Measurements from ENCODE around the gene CORO1C.
A peak's percentile ranks its signal among the peaks of the same experiment; 100 is the strongest.
"Not testable (repeated sequence)": the region's sequence is repeated elsewhere in the genome, so short reads cannot be mapped to it uniquely, and the experiment has no call there.

CORO1C gene

DNA sequence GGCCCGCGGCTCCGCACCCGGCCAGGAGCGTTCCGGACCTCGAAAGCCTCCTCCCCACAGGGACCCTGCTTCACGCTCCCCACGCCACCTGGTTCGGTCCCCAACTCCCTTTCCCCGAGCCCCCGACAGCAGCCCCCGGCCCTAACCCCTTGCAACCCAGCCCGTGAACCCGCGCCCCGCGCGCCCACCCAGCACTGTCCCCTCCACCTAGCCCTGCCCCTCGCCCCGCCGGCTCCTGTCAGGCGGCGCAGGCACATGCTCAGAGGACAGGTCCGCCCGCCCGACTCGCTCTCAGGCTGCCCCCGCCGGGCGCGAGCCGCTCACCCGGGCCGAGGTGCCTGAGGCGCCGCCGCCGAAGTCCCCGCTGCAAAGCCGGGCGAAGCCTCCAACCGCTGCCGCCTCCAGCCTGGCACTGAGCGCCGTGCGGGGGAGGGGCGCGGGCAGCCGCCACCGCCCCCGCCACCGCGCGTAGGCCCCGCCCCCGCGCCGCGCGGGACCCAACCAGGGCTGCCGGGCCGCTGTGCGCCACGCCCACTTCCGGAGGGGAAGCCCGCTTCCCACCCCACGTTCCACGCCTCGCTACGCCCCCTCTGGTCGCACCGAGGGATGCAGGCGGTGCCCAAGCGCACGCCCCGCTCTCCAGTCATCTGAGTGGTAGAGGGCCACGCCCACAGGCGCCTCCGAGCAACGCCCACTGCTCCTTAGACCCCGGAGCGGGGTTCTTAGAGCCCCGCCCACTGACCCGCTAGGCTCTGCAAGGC is at the start of gene CORO1C:
Gene CORO1C, minus strand, starts transcription at position 414 of the 761 bp plus-strand sequence. CDS start 30,200 bp downstream, outside the sequence.
- peak; percentile 85 for DNase-seq (ENCODE audit: insufficient read length, low spot score)
- peak; percentile 95 for FAIRE-seq

DNA sequence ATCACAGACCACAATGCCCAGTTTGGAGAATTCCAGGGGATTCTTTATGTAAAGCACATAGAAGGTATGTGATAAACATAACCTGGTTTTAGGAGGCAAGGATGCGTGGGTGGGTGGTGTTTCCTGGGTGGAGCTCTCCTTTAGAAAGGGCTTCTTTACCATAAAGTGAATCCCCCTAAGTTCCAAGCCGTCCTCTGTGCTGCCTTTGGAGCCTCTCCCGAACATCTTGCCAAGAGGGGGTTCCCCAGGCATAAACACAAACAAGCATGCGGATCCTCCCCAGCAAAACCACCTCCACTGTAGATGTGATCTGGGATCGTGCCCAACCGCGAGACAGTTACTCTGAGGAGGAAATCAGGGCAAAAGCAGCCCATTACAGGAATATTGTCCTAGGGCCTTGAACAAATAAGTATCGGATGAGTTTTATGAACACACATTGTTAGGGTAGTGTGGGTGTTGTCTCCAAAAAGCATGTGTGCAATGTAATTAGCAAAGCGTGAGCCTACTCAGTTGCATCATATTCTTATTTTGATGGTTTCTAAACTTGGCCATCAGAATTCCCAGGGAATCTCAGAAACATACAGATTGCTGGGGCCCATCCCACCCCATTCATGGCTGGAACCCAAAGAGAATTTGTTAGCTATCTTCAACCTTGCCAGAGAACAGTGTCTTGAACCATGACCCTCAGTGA is 48.8 kb upstream of the CORO1C start:
- no peak for DNase-seq (ENCODE audit: insufficient read length, low spot score)
- FAIRE-seq: no peak

DNA sequence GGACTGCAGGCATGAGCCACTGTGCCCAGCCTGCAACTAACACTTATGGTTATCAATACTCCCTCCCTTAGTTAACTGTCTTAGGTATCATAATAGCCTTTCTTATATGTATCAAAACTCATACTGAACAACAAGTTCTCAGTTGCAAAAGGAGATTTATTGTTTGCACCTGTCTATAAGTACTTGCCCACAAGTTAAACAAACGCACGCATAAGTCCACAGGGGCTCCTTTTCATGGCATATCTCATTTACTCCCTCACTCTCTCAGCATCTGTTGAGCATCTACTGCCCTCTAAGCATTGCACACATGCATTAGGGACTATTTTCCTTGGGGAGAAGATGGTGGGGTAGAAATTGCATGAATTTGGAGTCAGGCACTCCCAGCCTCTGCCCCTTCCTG is 46.7 kb upstream of the CORO1C start:
- no peak for FAIRE-seq
- DNase-seq (ENCODE audit: insufficient read length, low spot score): no peak

DNA sequence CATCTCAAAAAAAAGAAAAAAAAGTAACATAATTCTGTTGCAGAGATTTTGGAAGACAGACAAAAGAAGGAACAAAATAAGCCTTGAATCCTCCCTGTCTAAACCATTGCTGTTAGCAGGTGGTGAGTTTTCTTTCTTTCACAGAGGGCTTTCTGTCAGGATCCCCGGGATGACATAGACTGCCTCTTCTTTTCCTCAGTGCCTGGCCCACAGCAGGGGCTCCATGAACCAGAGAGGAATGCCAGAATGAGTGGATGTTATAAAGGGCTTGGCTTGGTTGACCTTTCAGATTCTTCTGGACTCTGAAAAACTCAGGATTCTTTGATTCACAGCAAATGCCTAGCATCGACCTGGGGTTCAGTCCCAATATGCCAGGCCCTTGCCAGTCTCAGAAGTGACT is 45.8 kb upstream of the CORO1C start:
- no peak for DNase-seq (ENCODE audit: insufficient read length, low spot score)
- FAIRE-seq: no peak

- FAIRE-seq (no peak), DNase-seq (ENCODE audit: insufficient read length, low spot score) (no peak)
Observed at GRCh38 chr12:108773798-108774788, 42.8 kb upstream of the CORO1C start.

DNA sequence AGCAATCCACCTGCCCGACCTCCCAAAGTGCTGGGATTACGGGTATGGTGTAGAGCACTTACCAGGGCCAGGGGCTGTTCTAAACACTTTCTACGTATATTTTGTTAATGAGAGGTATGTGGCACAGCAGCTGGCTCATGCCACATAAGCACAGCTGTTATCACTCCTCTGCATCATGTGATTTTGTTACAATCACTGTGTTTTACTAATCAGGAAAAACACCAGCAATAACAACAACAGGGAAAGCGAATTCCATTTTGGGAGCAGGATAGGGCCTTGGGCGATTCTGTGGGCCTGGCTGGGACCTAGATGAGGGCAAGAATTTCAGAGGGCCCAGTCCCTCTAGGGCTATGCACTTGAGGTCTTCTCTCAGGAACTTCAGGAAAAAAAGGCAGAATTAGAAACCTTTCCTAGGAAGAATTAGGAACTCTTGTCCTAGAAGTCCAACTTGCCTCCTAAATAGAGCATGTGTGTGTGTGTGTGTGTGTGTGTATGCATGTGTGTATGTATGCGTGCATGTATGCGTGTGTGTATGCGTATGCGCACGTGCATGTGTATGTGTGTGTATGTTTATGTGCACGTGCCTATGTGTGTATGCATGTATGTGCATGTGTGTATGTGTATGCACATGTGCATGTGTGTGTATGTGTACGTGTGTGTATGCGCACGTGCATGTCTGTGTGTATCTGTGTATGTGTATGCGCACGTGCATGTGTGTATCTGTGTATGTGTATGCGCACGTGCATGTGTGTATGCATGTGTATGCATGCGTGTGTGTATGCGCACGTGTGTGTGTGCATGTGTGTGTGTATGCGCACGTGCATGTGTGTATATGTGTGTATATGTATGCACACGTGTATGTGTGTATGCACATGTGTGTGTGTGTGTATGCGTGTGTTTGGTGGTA is 41.8 kb upstream of the CORO1C start:
- DNase-seq (ENCODE audit: insufficient read length, low spot score) (no peak), FAIRE-seq (peak; percentile 97)

DNA sequence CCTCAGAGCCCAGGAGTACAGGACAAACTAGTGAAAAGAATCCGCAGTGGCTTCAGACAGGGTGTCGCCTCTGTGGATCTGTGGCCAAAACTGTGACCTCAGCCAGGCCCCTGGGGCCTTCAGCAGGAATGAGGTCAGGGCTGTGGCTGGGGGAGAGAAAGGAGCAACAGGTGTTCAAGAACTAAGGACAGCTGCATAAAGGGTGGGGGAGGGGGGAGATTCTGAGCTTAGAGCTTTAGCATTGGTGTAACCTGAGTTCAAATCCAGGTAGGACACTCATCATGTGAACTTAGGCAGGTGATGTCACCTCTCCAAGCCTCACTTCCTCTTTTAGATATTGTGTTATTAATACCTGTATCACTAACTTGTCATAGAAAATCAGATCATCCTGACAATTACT is 40.9 kb upstream of the CORO1C start:
- FAIRE-seq (no peak), DNase-seq (ENCODE audit: insufficient read length, low spot score) (no peak)

- DNase-seq (ENCODE audit: insufficient read length, low spot score); FAIRE-seq: not testable (repeated sequence)
Observed at GRCh38 chr12:108771835-108772234, 40.5 kb upstream of the CORO1C start.

DNA sequence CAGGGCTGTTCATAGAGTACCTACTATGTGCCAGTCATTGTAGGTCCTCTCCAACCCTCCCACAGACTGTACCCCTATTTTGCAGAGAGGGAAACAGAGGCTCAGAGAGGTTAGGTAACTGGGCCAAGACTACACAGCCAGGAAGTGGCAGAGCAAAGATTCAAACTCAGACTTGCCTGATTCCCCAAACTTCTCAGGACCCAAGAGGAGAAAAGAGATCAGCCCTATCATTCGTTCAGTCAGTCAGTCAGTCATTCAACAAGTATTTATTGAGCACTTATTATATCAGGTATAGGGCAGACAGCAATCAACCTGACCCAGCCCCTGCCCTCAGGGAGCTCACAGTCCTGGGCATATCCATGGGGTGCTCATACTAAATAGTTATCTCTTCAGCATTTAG is 39.6 kb upstream of the CORO1C start:
- DNase-seq (ENCODE audit: insufficient read length, low spot score) (no peak), FAIRE-seq (no peak)

GRCh38 chr12:108770269-108770829 is 39.0 kb upstream of the CORO1C start:
- no peak for FAIRE-seq

GRCh38 chr12:108768591-108769500 is 37.5 kb upstream of the CORO1C start:
- FAIRE-seq (no peak), DNase-seq (ENCODE audit: insufficient read length, low spot score) (no peak)

More at GRCh38 chr12:108770269-108770829, 39.0 kb upstream of the CORO1C start:
- no peak for DNase-seq (ENCODE audit: insufficient read length, low spot score)

- DNase-seq (ENCODE audit: insufficient read length, low spot score) (no peak), FAIRE-seq (no peak)
Observed at GRCh38 chr12:108766294-108766693, 35.0 kb upstream of the CORO1C start.

DNA sequence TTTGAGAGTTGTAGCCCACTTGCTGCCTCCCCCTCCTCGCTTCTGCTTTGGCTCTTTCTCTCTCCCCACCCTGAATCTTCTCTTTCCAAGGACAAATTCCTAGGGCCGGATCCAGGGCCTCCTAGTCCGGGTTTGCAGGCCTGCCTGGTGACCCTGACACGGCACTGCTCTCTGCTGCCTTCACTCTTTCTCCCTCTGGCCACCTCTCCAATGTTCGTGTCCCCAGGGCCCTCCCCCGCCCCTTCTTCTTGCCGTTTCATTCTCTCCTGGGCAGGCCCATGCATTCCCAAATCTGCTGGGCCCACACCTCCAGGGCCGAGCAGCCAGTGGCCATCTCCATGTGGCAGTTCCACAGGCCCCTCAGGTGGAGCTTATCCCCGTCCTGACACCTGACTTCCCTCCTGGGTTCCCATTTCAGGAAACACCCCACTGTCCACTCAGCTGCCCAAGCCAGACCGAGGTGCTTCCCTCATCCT is 34.0 kb upstream of the CORO1C start:
- DNase-seq (ENCODE audit: insufficient read length, low spot score): no peak
- FAIRE-seq: no peak

- no peak for DNase-seq (ENCODE audit: insufficient read length, low spot score)
- FAIRE-seq: no peak
Observed at GRCh38 chr12:108764540-108765288, 33.4 kb upstream of the CORO1C start.

DNA sequence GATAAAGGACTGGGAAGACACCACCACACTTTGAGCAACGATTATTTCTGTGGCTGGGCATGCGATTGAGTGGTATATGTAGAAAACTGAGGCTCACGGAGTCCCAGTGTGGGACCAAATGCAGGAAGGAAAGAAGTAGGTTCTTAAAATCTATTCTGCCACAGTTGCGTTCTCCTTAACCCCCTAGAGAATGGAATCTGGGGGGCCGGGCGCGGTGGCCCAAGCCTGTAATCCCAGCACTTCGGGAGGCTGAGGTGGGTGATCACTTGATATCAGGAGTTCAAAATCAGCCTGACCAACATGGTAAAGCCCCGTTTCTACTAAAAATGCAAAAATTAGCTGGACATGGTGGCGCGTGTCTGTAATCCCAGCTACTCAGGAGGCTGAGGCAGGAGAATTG is 29.9 kb upstream of the CORO1C start:
- FAIRE-seq (no peak), DNase-seq (ENCODE audit: insufficient read length, low spot score) (no peak)

- FAIRE-seq (no peak), DNase-seq (ENCODE audit: insufficient read length, low spot score) (no peak)
Observed at GRCh38 chr12:108759924-108760323, 28.6 kb upstream of the CORO1C start.

DNA sequence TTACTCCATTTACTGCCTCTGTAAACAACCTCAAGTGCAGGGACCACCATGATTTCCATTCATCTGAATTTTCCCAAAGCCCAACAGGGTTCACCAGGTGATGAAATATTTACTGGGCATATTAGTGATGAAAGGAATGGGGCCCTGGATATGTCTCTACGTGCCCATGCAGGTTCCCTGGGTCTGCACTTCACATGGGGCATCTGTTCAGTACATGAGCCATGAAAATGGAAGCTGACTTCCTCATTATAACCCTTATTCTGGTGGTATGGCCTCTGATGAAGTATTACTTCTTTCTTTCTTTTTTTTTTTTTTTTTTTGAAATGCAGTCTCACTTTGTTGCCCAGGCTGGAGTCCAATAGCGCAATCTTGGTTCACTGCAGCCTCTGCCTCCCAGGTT is 26.5 kb upstream of the CORO1C start:
- DNase-seq (ENCODE audit: insufficient read length, low spot score): no peak
- no peak for FAIRE-seq

DNA sequence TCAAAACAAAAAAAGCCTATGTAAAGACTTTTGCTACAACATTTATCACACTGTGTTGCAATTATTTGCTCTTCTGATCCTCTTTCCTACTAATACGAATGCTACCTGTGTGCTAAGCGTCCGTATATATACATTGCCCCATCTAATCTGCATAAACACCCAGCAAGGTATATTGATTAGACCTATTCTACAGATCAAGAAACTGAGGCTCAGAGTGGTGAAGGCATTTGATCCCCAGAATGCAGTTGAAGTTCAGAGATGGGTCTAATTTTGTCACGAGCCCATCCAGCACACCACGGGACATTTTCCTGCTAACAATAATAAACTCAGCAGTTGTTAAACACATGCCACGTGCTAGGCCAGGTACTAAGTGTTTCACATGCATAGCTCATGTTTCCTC is 25.1 kb upstream of the CORO1C start:
- no peak for DNase-seq (ENCODE audit: insufficient read length, low spot score)
- no peak for FAIRE-seq

Data from HTR-8/SVneo (cell line).